Coronary artery (tissue), 2 donors: ENCODE measurements around the gene RFTN1.

Experiments
- DNase-seq: peaks from one replicate; pipeline ENCODE4 v3.0.0-alpha.2; 2017; ENCODE audit warnings: low spot score
- H3K27ac ChIP-seq, 2 donors: fragments of 200-600 bp; sonication (generic); one replicate each; pipeline ENCODE4 v1.5.1; 2016 to 2019
- H3K4me3 ChIP-seq: fragments of 200-600 bp; sonication (generic); 2 replicates; pipeline ENCODE4 v1.5.1; 2016; ENCODE audit warnings: mild to moderate bottlenecking, moderate library complexity
- CTCF ChIP-seq: fragments of 200-600 bp; sonication (generic); IDR thresholded peaks from one replicate; pipeline ENCODE4 v1.5.1; 2019; ENCODE audit warnings: antibody characterized with exemption

The RFTN1 gene

GRCh38 chr3:16448639-16449070, 64.8 kb downstream of the RFTN1 start:
- Histone ChIP-seq H3K4me3 (no peak overlapping the region), H3K27ac (peak overlapping the region; percentile 46 to 61)
- no peak for TF ChIP-seq CTCF
- peak; percentile 83 for DNase-seq

GRCh38 chr3:16447135-16447534, 66.4 kb downstream of the RFTN1 start:
- H3K4me3 ChIP-seq: no peak overlapping the region
- no peak overlapping the region for H3K27ac ChIP-seq
- no peak for DNase-seq
- TF ChIP-seq CTCF: no peak

GRCh38 chr3:16444344-16444743, 69.2 kb downstream of the RFTN1 start:
- H3K27ac ChIP-seq: no peak overlapping the region
- TF ChIP-seq CTCF: no peak
- no peak for DNase-seq
- no peak overlapping the region for H3K4me3 ChIP-seq

GRCh38 chr3:16442730-16443129, 70.8 kb downstream of the RFTN1 start:
- TF ChIP-seq CTCF: no peak
- no peak overlapping the region for H3K4me3 ChIP-seq
- no peak overlapping the region for H3K27ac ChIP-seq
- DNase-seq: no peak

DNA sequence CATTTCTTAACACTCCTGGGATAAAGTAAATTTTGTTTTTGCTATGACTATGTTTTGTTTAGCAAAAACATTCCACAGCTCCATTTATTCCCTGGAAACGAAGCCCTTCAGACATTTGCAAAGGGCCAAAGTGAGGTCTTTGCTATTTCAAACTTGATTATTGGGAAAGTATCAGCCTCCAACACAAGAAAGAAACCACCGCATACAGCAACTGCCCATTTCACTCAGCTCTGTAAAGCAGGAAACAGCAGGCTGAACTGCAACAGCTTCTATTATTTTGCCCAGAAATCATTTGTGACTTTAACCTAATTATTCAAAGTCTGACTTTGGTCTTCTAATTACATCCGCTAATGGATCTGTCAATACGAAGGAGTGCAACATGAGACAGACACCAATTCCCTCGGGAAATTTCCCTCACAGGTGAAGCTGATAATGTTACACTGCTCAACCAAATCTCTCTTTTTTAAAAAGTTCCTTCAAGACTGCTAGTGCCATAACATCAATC, 72.1 kb downstream of the RFTN1 start:
- TF ChIP-seq CTCF: no peak
- peak overlapping the region in 1 of 2 donors; percentile 21 for H3K27ac ChIP-seq
- H3K4me3 ChIP-seq: no peak overlapping the region
- DNase-seq: no peak

DNA sequence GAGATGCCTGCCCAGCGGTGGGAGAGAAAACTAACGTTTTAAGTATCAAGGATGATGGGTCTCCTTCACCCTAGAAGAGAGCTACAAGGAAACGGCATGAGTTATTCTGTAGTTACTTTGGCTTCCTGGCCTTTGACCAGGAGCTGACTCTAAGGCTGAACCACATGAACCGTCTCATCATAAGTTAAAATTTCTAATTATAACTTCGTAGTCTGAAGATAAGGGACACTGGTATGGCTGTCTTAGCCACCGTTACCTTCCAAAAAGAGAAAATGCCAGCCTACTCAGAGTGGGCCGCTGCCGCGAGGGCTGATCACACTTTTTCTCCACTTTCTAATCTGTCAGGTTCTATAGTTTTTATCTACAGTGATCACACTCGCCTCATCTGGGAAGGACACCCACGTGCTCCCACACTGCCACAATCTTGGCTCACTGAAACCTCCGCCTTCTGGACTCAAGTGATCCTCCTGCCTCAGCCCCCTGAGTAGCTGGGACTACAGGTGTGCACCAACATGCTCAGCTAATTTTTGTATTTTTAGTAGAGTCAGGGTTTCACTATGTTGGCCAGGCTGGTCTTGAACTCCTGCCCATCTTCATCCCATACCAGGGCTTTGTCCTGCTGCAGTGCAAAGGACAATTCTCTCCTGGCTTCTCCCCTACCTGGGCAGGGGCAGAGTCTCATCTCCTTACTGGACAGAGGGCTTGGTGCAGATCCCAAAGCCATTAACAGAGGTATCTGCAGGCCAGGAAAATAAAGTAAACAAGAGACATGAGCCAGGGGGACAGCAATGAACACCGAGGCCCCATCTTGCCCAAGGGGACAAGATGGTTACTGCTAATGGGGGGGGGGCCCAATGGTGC, 73.4 kb downstream of the RFTN1 start:
- Histone ChIP-seq H3K27ac (peak overlapping the region in 1 of 2 donors; percentile 76), H3K4me3 (no peak overlapping the region)
- no peak for DNase-seq
- no peak for TF ChIP-seq CTCF
